Muscle layer of duodenum (tissue), 2 donors: ENCODE data around the gene STAU1.
"Not testable (repeated sequence)": the region's sequence is repeated elsewhere in the genome, so short reads cannot be mapped to it uniquely, and the experiment has no call there.

Source experiments
- H3K27ac ChIP-seq: one replicate; pipeline ENCODE4 v1.7.0; 2013; ENCODE audit warnings: mild to moderate bottlenecking, low read length
- H3K27me3 ChIP-seq: one replicate; pipeline ENCODE4 v1.7.0; 2013; ENCODE audit warnings: low read depth, mild to moderate bottlenecking, control low read depth, low read length
- H3K36me3 ChIP-seq, 2 donors: one replicate each; pipeline ENCODE4 v1.7.0; 2013; ENCODE audit warnings: low read length in 2 of 2, control low read depth in 1 of 2, mild to moderate bottlenecking in 1 of 2; ENCODE audit not compliant: insufficient read depth in 2 of 2, control insufficient read depth in 1 of 2
- H3K4me1 ChIP-seq, 2 donors: one replicate each; pipeline ENCODE4 v1.7.0; 2013; ENCODE audit warnings: low read length in 2 of 2, mild to moderate bottlenecking in 2 of 2, control low read depth in 1 of 2, moderate library complexity in 1 of 2; ENCODE audit not compliant: insufficient read depth in 2 of 2, control insufficient read depth in 1 of 2
- H3K4me3 ChIP-seq, 2 donors: one replicate each; pipeline ENCODE4 v1.7.0; 2013; ENCODE audit warnings: low read length in 2 of 2, low read depth in 1 of 2, mild to moderate bottlenecking in 1 of 2
- H3K9me3 ChIP-seq, 2 donors: one replicate each; pipeline ENCODE4 v1.7.0; 2013; ENCODE audit warnings: low read length in 2 of 2, control low read depth in 1 of 2, mild to moderate bottlenecking in 1 of 2; ENCODE audit not compliant: control insufficient read depth in 1 of 2
- donor health status: healthy.

STAU1 gene

DNA sequence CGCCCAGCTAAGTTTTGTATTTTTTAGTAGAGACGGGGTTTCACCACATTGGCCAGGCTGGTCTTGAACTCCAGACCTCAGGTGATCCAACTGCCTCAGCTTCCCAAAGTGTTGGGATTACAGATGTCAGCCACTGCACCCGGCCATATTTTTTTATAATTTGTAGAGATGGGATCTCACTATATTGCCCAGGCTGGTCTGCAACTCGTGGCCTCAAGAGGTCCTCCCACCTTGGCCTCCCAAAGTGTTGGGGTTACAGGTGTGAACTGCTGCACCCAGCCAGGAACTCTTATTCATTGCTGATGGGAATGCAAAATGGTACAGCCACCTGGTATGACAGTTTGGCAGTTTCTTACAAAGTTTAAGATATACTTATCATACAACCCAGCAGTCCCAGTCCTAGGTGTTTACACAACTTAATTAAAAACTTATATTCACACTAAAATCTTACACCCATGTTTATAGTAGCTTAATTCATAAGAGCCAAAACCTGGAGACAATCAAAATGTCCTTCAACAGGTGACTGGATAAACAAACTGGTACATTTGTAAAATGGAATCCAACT, 11.7 kb upstream of the STAU1 start:
- Histone ChIP-seq H3K27ac (no peak overlapping the region), H3K4me1 (no peaks in the 10 kb centered on the region), H3K9me3 (no peaks in the 10 kb centered on the region), H3K36me3 (no peaks in the 10 kb centered on the region), H3K4me3 (no peak overlapping the region), H3K27me3 (no peaks in the 10 kb centered on the region)

DNA sequence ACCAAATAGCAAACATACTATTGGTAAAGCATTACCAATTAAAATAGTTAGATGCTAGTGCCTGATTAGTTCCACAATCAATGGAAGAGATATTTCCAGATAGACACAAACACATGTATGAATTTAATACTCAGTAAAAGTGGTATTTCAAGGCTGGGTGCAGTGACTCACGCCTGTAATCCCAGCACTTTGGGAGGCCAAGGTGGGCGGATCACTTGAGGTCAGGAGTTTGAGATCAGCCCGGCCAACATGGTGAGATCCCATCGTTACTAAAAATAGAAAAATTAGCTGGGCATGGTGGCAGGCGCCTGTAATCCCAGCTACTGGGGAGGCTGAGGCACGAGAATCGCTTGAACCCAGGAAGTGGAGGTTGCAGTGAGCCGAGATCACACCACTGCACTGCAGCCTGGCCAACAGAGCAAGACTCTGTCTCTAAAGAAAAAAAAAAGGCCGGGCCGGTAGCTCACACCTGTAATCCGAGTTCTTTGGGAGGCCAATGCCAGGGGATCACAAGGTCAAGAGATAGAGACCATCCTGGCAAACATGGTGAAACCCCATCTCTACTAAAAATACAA, 4.9 kb upstream of the STAU1 start:
- H3K36me3 ChIP-seq, H3K27me3 ChIP-seq, H3K9me3 ChIP-seq, H3K4me3 ChIP-seq, H3K27ac ChIP-seq, H3K4me1 ChIP-seq: not testable (repeated sequence)

DNA sequence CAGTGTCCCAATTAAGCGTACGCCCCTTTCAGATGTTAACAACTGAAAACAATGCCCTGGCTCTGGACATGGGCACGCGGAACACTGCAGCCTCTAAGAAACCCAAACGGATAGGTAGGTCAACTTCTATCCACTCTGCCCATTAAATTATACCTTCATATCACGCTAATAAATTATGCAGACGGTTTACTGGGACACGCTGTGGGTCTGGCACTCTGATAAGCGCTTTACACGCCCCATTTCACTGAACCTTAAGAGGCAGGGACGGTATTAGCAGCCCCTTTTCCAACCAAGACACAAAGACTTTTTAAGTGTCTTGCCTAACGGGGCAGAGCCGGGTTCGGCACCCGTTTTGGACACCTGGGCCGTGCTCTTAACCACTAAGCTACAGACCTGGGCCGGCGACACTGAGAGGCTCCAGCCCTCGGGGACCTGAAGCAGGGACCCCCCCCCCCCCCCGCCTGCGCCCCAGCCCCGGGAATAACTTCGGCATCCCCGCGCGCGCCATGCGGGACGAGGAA, 744 bp downstream of the STAU1 start:
- no peaks in the 10 kb centered on the region for H3K9me3 ChIP-seq
- H3K4me3 ChIP-seq = peak overlapping the region; percentile 70 to 97
- H3K27ac ChIP-seq = peak overlapping the region; percentile 68
- H3K36me3 ChIP-seq = no peaks in the 10 kb centered on the region
- H3K4me1 ChIP-seq = peaks cover 4 to 23% of the 10 kb centered on the region in 2 donors
- no peaks in the 10 kb centered on the region for H3K27me3 ChIP-seq

DNA sequence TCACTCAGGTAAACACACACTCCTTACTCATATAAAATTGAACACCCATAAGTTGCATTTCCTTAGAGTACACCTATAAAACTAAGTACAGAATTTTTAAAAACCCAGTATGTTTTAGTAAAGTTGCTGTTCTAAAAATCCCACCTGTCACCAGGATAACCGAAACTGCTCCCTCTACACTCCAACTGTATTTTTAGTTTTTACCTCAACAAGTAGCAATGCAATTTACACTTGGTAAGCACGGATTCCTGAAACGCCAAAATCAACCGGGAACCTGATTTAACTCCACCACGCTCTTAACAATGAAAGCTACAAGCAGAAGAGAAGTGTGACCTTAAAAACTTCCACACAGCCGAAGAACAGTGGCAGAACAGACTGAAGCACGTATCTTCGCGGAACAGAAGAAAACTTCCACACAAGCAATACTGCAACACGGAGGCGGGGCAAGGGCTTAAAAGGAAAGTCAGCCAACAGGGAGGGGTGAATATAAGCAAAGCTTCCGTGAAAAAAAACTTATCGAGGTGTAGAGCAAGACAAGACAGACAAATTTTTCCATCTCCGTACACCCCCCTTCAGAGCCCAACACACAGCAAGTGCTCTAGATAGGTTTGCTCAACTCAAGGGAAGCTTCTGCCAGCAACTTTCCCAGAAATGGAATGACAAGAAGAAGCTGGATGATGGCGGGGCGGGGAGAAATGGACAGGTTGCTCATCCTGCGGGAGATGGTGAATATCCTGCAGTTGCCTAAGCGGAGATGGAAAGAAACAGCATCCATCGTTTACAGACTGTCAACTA, 1.4 kb downstream of the STAU1 start:
- Histone ChIP-seq H3K4me1 (peaks cover 4 to 27% of the 10 kb centered on the region in 2 donors), H3K27ac (peak overlapping the region; percentile 68)

DNA sequence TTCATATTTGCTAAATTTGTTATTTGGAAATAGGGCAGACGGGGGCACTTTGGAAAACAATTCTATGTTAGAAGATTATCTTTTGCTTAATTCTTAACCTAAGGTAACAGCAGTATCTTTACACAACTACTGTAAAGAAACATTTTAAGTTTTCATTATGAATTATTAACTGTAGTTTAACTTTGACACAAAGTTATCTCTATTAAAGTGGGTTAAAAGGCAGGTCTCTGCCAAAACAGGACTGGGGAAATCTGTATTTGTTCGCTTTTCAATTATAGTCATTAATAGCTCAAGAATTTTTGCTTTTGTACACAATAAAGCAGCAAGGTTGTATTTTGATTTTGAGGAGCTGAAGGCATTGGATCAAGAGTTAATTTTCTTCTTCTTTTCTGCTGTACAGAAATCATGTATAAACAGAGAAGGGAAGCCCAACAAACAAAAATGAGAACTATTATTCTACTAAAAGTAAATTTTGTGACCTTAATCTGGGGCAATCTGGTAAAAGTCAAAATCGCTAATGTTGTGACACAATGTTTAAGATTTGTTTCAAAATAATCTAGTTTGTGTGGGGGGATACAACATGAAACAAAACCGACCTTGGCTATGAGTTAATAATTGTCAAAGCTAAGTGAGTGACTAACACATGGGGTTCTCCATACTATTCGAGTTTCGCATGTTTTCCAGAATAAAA, 2.9 kb downstream of the STAU1 start:
- H3K4me1 ChIP-seq = peaks cover 4 to 38% of the 10 kb centered on the region in 2 donors
- no peaks in the 10 kb centered on the region for H3K9me3 ChIP-seq
- H3K4me3 ChIP-seq = no peak overlapping the region
- no peak overlapping the region for H3K27ac ChIP-seq
- no peaks in the 10 kb centered on the region for H3K36me3 ChIP-seq
- no peaks in the 10 kb centered on the region for H3K27me3 ChIP-seq

More for the DNA sequence above, 1.4 kb downstream of the STAU1 start:
- peak overlapping the region; percentile 70 to 97 for H3K4me3 ChIP-seq
- H3K36me3 ChIP-seq = no peaks in the 10 kb centered on the region
- H3K9me3 ChIP-seq = no peaks in the 10 kb centered on the region
- H3K27me3 ChIP-seq = no peaks in the 10 kb centered on the region

DNA sequence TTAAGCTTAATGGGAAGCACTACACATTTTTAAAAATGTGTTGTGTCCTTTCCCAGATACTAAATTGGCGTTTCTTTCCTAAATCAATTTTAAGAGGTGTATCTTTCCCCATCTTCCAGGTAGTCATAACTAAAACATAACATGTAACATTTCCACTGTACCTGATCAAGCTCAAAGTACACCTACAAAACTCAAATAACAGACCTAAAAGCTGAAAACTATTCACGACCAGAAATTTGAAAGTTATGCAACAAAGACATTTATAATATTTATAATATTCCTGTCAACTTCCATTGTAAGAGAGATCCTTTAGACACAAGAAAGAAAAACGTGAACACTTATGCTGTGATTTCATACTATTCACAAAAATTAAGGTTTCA, 3.5 kb downstream of the STAU1 start:
- no peaks in the 10 kb centered on the region for H3K27me3 ChIP-seq
- no peak overlapping the region for H3K4me3 ChIP-seq
- no peaks in the 10 kb centered on the region for H3K36me3 ChIP-seq
- no peaks in the 10 kb centered on the region for H3K9me3 ChIP-seq
- H3K4me1 ChIP-seq = peaks cover 8 to 43% of the 10 kb centered on the region in 2 donors
- H3K27ac ChIP-seq = no peak overlapping the region

DNA sequence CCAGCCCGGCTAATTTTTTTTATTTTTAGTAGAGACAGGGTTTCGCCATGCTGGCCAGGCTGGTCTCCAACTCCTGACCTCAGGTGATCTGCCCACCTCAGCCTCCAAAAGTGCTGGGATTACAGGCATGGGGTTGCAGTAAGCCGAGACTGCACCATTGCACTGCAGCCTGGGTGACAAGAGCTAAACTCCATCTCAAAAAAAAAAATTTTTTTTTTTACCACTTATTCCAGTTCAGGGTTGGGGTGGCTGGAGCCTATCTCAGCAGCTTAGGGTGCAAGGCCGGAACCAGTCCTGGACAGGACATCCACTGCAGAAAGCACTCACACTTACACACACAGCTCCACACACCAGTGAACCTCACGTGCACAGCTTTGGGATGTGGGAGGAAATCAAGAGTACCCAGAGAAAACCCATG, 4.0 kb downstream of the STAU1 start:
- not testable (repeated sequence) for H3K27me3 ChIP-seq, H3K9me3 ChIP-seq, H3K27ac ChIP-seq, H3K4me3 ChIP-seq, H3K36me3 ChIP-seq
- peaks cover 13 to 49% of the 10 kb centered on the region in 2 donors for H3K4me1 ChIP-seq

DNA sequence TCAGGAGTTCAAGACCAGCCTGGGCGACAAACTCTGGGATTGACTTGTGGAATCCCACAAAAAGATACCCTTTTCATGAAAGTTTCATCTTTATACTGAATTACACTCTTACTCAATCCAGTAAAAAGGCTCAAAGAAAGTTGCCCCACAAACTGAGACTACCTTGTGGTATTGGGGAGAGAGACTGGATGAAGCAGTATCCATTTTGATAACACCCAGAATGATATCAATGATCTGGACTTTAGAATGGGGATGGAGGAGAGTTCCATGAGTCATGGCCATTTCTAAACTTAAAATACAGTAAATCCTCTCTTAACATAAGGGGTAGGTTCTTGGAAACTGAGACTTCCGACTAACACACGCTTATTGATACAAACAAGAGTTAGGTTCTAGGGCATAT, 4.7 kb downstream of the STAU1 start:
- no peak overlapping the region for H3K27ac ChIP-seq
- H3K9me3 ChIP-seq = no peaks in the 10 kb centered on the region
- no peaks in the 10 kb centered on the region for H3K27me3 ChIP-seq
- H3K4me1 ChIP-seq = peaks cover 13 to 48% of the 10 kb centered on the region in 2 donors
- H3K4me3 ChIP-seq = no peak overlapping the region
- H3K36me3 ChIP-seq = no peaks in the 10 kb centered on the region

DNA sequence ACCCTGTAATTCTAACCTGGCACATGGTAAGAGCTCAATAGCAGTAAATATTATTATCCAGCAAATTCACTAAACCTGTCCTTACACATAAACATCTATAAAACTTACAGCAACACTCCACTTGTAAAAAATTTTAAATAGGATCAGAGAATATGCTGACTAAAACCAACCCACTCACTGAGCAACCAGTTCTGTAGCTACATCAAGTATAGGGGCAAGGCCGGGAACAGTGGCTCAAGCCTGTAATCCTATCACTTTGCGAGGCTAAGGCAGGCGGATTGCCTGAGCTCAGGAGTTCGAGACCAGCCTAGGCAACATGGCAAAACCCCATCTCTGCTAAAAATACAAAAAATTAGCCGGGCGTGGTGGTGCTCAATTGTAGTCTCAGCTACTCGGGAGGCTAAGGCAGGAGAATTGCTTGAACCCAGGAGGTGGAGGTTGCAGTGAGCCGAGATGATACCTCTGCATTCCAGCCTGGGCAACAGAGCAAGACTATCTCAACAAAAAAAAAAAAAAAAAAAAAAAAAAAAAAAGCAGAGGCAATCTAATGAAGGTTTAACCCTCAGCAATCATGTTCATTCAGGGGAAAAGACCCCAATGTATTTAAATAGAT, 6.8 kb downstream of the STAU1 start:
- H3K27me3 ChIP-seq = no peaks in the 10 kb centered on the region
- H3K27ac ChIP-seq = no peak overlapping the region
- no peak overlapping the region for H3K4me3 ChIP-seq
- H3K4me1 ChIP-seq = peaks cover 13 to 44% of the 10 kb centered on the region in 2 donors
- H3K9me3 ChIP-seq = no peaks in the 10 kb centered on the region
- peaks cover 0 to 3% of the 10 kb centered on the region in 2 donors for H3K36me3 ChIP-seq

DNA sequence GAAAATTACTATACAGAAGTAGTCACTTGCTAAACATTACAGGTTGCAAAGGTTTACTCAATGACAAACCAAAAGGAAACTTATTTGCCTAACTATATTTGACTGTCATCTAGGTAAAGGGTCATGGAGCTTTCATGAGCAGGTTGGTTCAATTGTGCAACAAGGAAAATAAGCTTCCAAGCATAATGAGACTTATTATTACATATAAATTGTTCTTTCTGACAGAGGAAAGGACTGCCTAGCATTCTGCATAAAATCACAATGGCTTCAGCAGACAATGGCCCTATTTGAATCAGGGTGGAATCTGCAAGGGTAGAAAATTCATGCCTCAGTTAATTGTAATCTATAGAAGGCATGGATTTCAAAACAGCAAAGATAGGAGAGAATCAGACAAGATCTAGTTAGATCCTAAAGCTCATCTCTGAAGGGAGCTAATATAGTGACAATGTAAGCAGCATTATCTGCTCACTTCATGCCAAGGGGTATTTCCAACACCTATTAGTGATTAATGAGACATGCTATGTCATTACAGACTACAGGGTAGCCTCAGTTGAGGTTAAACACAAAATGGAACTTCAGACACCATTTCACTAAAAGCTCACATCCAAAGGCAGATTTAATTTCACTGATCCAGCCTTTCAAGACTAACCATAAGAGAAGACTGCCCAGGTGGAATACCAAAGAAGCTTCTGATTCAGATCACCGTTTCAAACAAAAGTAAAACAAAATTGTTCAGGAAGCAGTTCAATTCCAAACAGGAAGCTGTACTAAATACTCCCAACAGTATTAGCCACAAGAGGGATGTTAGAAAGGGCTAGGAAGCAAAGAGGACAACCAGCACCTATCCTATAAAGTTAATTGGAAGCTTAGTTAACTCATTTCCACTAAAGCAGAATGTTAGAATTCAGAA, 8.5 kb downstream of the STAU1 start:
- Histone ChIP-seq H3K36me3 (peaks cover 0 to 3% of the 10 kb centered on the region in 2 donors), H3K9me3 (no peaks in the 10 kb centered on the region), H3K4me3 (no peak overlapping the region), H3K4me1 (peaks cover 13 to 34% of the 10 kb centered on the region in 2 donors), H3K27ac (peak overlapping the region; percentile 6), H3K27me3 (no peaks in the 10 kb centered on the region)
